B cell (primary cell): ENCODE measurements around the gene ASTL. TPM values are rescaled to one million over a fixed set of nuclear protein-coding genes. Genes with fewer than 3 reads are reported as not detected.

ENCODE experiments used
- ATAC-seq: fragments of 200-7000 bp; cut with Tn5 transposase; one replicate; pipeline ENCODE4 v1.10.0; 2021; ENCODE audit warnings: low read depth, mild to moderate bottlenecking, moderate number of reproducible peaks, moderate library complexity
- CTCF ChIA-PET: fragments of 350-600 bp; sonication (Branson Sonifier 250); formaldehyde crosslinking; loops from one replicate; lab custom pipeline; 2021; ENCODE audit warnings: antibody characterized with exemption, inconsistent platforms; lab: Charles Lee
- POLR2A ChIA-PET: fragments of 350-600 bp; sonication (Branson Sonifier 250); formaldehyde crosslinking; loops from one replicate; lab custom pipeline; 2021; ENCODE audit warnings: antibody characterized with exemption; lab: Charles Lee
- DNase-seq: peaks from one replicate; pipeline ENCODE4 v3.0.0; 2013
- H2AFZ ChIP-seq: 2 replicates; pipeline ENCODE4 v1.6.1; 2012; ENCODE audit warnings: mild to moderate bottlenecking, low read depth, low read length; ENCODE audit not compliant: insufficient read depth, poor library complexity, severe bottlenecking
- H3K27ac ChIP-seq, 2 donors: 1 replicate in 1 of 2; 2 replicates in 1 of 2; pipeline ENCODE4 v1.5.1; 2012 to 2013; ENCODE audit warnings: low read length in 2 of 2, mild to moderate bottlenecking in 2 of 2, moderate library complexity in 1 of 2
- H3K27me3 ChIP-seq, 4 experiments: fragments of 200-600 bp in 1 of 4; sonication (generic) in 1 of 4; replicated peaks in 1 of 4; 1 replicate in 2 of 4; 2 replicates in 2 of 4; pipeline versions ENCODE4 v1.6.1 to v1.7.0; 2013 to 2016; ENCODE audit warnings: low read length in 3 of 4, mild to moderate bottlenecking in 2 of 4, mixed read lengths in 1 of 4, moderate library complexity in 1 of 4; ENCODE audit not compliant: insufficient read depth in 4 of 4, control insufficient read depth in 3 of 4; ENCODE audit errors: control extremely low read depth in 1 of 4
- H3K36me3 ChIP-seq, 2 experiments: replicated peaks in 1 of 2; 1 replicate in 1 of 2; 2 replicates in 1 of 2; pipeline versions ENCODE4 v1.6.1 to v1.7.1; 2013; ENCODE audit warnings: low read length in 1 of 2; ENCODE audit not compliant: insufficient read depth in 2 of 2, control insufficient read depth in 1 of 2; ENCODE audit errors: control extremely low read depth in 1 of 2, extremely low read depth in 1 of 2
- H3K4me1 ChIP-seq, 2 donors: fragments of 200-600 bp in 1 of 2; sonication (generic) in 1 of 2; 1 replicate in 1 of 2; 2 replicates in 1 of 2; pipeline versions ENCODE4 v1.5.1 to v1.6.1; 2013 to 2017; ENCODE audit warnings: low read length in 2 of 2; ENCODE audit not compliant: control insufficient read depth in 2 of 2, insufficient read depth in 2 of 2
- H3K4me2 ChIP-seq: replicated peaks from 2 replicates; pipeline ENCODE3; 2012; ENCODE audit warnings: mild to moderate bottlenecking, low read depth, low read length; ENCODE audit not compliant: poor library complexity, severe bottlenecking
- H3K4me3 ChIP-seq, 5 experiments: fragments of 200-600 bp in 1 of 5; sonication (generic) in 1 of 5; 1 replicate in 3 of 5; 2 replicates in 2 of 5; pipeline versions ENCODE4 v1.5.1 to v1.7.0; 2011 to 2016; ENCODE audit warnings: low read length in 4 of 5, mild to moderate bottlenecking in 4 of 5, low read depth in 2 of 5, control low read depth in 1 of 5, moderate library complexity in 1 of 5; ENCODE audit not compliant: insufficient read depth in 1 of 5; ENCODE audit errors: control extremely low read depth in 1 of 5, extremely low read depth in 1 of 5
- H3K79me2 ChIP-seq: fragments of 200-600 bp; sonication (generic); one replicate; pipeline ENCODE4 v1.6.0; 2016; ENCODE audit warnings: low read length; ENCODE audit not compliant: control insufficient read depth, insufficient read depth
- H3K9ac ChIP-seq: fragments of 200-600 bp; sonication (generic); 2 replicates; pipeline ENCODE4 v1.6.1; 2017; ENCODE audit warnings: mild to moderate bottlenecking, low read length, moderate library complexity
- H3K9me3 ChIP-seq, 3 donors: one replicate each; pipeline versions ENCODE4 v1.6.1 to v1.7.1; 2013; ENCODE audit warnings: low read length in 2 of 3; ENCODE audit not compliant: control insufficient read depth in 2 of 3, insufficient read depth in 1 of 3; ENCODE audit errors: control extremely low read depth in 1 of 3
- H4K20me1 ChIP-seq: 2 replicates; pipeline ENCODE4 v1.6.0; 2012; ENCODE audit warnings: mild to moderate bottlenecking, low read length; ENCODE audit not compliant: insufficient read depth, control insufficient read depth, poor library complexity, severe bottlenecking
- H3K27ac Mint-ChIP-seq: one replicate; pipeline ENCODE4 v1.8.0; 2021; ENCODE audit warnings: mixed read lengths
- H3K27me3 Mint-ChIP-seq: one replicate; pipeline ENCODE4 v1.8.0; 2021; ENCODE audit warnings: mixed read lengths
- H3K4me1 Mint-ChIP-seq: one replicate; pipeline ENCODE4 v1.8.0; 2021; ENCODE audit warnings: mixed read lengths
- H3K4me3 Mint-ChIP-seq: one replicate; pipeline ENCODE4 v1.8.0; 2021; ENCODE audit warnings: mixed read lengths
- H3K9me3 Mint-ChIP-seq: one replicate; pipeline ENCODE4 v1.8.0; 2022; ENCODE audit warnings: mixed read lengths; ENCODE audit not compliant: insufficient read depth
- EZH2 ChIP-seq: IDR thresholded peaks from 2 replicates; pipeline ENCODE4 v1.6.1; 2012; ENCODE audit warnings: borderline replicate concordance, low read depth, mild to moderate bottlenecking, moderate library complexity, low read length; ENCODE audit not compliant: insufficient read depth, poor library complexity, severe bottlenecking
- WGBS: methylation state at CpG from one replicate; pipeline ENCODE4 v1.1.5; 2013; ENCODE audit warnings: missing lambda C conversion rate; ENCODE audit not compliant: insufficient coverage; 5-methylcytosine and 5-hydroxymethylcytosine counted together
- intact Hi-C: fragments of 100-400 bp; cut with micrococcal nuclease; formaldehyde crosslinking; loops from one replicate; pipeline ENCODE4 v1.10.0; 2022
- polyA plus RNA-seq: library from polyadenylated mRNA; depleted of rRNA; stranded (reverse); fragments of >200 nt; gene quantifications from 2 replicates; pipeline ENCODE4 v1.2.3, GENCODE V29; 2012
- total RNA-seq, 2 donors: library from RNA; stranded (reverse); fragments of 120-200 nt in 1 of 2; gene quantifications; 1 replicate in 1 of 2; 2 replicates in 1 of 2; pipeline versions ENCODE4 v1.2.3 to v1.2.4, GENCODE V29; 2013 to 2022
- TF ChIP-seq, protein P1 (sequence below): fragments of 200-600 bp; IDR thresholded peaks from one replicate; pipeline ENCODE4 v1.8.0; 2022; ENCODE audit warnings: antibody characterized with exemption, mild to moderate bottlenecking

ASTL gene
- total and polyA plus RNA-seq, 2 donors (not counting 1 experiment from before 2014, with no cell fraction given): 0.15 to 0.59 TPM

DNA sequence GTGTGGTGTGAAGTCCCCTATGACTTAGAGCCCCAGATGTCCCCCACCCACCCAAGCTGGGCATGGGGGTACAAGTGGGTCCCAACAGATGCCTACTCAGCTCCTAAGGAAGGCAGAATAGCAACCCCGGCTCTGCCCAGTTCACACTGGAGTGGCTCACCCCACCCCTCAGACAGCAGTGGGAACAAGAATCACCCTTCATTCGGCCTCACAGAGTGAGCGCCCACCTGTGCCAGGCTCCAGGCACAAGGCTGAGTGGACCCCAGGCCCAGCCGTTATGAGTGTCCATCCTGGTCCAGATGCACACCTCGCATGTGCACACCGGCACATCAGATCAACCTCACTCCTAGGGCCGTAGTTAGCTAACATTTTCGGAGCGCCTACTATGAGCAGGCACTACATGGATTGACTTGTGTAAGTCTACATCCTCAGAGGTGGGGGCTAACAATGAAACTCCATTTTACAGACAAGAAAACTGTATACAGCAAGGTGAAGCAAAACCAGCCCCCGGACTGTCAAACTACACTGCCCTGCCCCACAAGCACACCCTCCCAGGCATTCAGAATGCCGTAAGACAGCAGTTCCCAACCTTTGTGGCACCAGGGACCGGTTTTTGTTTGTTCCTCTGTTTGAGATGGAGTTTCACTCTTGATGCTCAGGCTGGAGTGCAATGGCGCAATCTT is 2.8 kb upstream of the ASTL start:
- WGBS: 88% methylated on average over 8 of the region's 13 CpGs
- intact Hi-C loops: no loop called here
- DNase-seq: no peak
- H3K4me3 ChIP-seq: no peak overlapping the region
- H3K36me3 ChIP-seq: no peaks in the 10 kb centered on the region
- no peak overlapping the region for H3K27ac Mint-ChIP-seq
- H3K27me3 Mint-ChIP-seq: no peaks in the 10 kb centered on the region
- no peaks in the 10 kb centered on the region for H3K27me3 ChIP-seq
- H4K20me1 ChIP-seq: peaks cover 17% of the 10 kb centered on the region
- no peaks in the 10 kb centered on the region for H3K9me3 Mint-ChIP-seq
- peaks cover 2% of the 10 kb centered on the region for H3K79me2 ChIP-seq
- no peak overlapping the region for H3K27ac ChIP-seq
- H3K4me1 ChIP-seq: peaks cover 24 to 39% of the 10 kb centered on the region in 2 donors
- no peak overlapping the region for H2AFZ ChIP-seq
- no peak for ATAC-seq
- peaks cover 45% of the 10 kb centered on the region for H3K4me1 Mint-ChIP-seq
- H3K9ac ChIP-seq: no peak overlapping the region
- TF ChIP-seq, protein P1, sequence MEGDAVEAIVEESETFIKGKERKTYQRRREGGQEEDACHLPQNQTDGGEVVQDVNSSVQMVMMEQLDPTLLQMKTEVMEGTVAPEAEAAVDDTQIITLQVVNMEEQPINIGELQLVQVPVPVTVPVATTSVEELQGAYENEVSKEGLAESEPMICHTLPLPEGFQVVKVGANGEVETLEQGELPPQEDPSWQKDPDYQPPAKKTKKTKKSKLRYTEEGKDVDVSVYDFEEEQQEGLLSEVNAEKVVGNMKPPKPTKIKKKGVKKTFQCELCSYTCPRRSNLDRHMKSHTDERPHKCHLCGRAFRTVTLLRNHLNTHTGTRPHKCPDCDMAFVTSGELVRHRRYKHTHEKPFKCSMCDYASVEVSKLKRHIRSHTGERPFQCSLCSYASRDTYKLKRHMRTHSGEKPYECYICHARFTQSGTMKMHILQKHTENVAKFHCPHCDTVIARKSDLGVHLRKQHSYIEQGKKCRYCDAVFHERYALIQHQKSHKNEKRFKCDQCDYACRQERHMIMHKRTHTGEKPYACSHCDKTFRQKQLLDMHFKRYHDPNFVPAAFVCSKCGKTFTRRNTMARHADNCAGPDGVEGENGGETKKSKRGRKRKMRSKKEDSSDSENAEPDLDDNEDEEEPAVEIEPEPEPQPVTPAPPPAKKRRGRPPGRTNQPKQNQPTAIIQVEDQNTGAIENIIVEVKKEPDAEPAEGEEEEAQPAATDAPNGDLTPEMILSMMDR: no peak
- no peak for TF ChIP-seq EZH2
- CTCF ChIA-PET: interaction anchor here (0.8 to 23.6 kb wide), 9 partner anchors 10 to 124 kb away, joined by 3 to 1065 read pairs (median 5); no protein-coding TSS in a partner anchor
- H3K4me2 ChIP-seq: no peak overlapping the region
- no peak overlapping the region for H3K4me3 Mint-ChIP-seq
- POLR2A ChIA-PET: interaction anchor here (1.0 to 2.4 kb wide), 2 partner anchors 23 to 33 kb away, joined by 3 to 9 read pairs; no protein-coding TSS in a partner anchor
- H3K9me3 ChIP-seq: no peaks in the 10 kb centered on the region

DNA sequence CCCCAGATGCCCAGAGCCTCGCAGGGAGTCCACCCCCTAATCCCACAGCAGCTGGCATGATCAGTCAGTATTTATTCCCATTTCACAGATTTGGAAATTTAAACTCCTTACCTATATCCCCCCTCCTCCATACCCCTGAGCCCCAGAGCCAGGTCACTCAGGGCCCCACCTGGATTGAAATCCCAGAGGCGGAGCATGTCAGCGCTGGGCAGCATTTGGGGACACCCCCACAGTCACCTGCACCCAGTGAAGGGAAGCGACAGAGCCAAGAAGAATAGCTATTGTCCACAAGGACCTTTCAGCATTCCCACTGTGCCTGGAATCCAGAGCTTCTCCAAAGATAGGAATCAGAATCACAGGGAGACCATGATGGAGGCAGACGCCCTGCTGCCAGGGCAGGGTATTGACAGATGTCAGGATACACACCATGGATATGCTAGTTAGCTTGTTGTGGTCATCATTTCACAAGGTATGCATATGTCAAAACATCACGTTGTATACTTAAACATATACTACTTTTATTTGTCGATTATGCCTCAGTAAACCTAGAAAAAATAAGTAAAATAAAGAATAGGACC is 968 bp upstream of the ASTL start:
- DNase-seq: no peak

More for the DNA sequence above, 968 bp upstream of the ASTL start:
- H3K27ac Mint-ChIP-seq: peak overlapping the region; percentile 41
- Histone ChIP-seq H3K36me3 (no peaks in the 10 kb centered on the region), H4K20me1 (peaks cover 11% of the 10 kb centered on the region), H3K79me2 (peaks cover 2% of the 10 kb centered on the region), H3K9me3 (no peaks in the 10 kb centered on the region), H2AFZ (no peak overlapping the region), H3K27ac (no peak overlapping the region), H3K4me1 (peaks cover 18 to 28% of the 10 kb centered on the region in 2 donors), H3K4me3 (no peak overlapping the region), H3K27me3 (no peaks in the 10 kb centered on the region), H3K4me2 (no peak overlapping the region), H3K9ac (no peak overlapping the region)
- TF ChIP-seq EZH2: no peak
- no peaks in the 10 kb centered on the region for H3K27me3 Mint-ChIP-seq
- intact Hi-C loops: loop anchor here (2.0 kb wide), 2 partner anchors 122 to 370 kb away; no protein-coding TSS in a partner anchor
- no peak overlapping the region for H3K4me3 Mint-ChIP-seq
- peaks cover 35% of the 10 kb centered on the region for H3K4me1 Mint-ChIP-seq
- ChIA-PET POLR2A (interaction anchor here (1.4 to 2.3 kb wide), 3 partner anchors 9 to 94 kb away, joined by 3 to 15 read pairs (median 5); no protein-coding TSS in a partner anchor), CTCF (interaction anchor here (0.6 to 23.6 kb wide), 31 partner anchors 8 to 640 kb away, joined by 3 to 1065 read pairs (median 7); partner anchors contain the start of genes ADRA2B, ANKRD36C, CIAO1 and STARD7)
- ATAC-seq: no peak
- no peaks in the 10 kb centered on the region for H3K9me3 Mint-ChIP-seq
- 72% methylated on average over 5 of the region's 7 CpGs for WGBS
